ENCODE data around the gene PPP1R13B.
"Not testable (repeated sequence)": the region's sequence is repeated elsewhere in the genome, so short reads cannot be mapped to it uniquely, and the experiment has no call there.

Gene PPP1R13B

DNA sequence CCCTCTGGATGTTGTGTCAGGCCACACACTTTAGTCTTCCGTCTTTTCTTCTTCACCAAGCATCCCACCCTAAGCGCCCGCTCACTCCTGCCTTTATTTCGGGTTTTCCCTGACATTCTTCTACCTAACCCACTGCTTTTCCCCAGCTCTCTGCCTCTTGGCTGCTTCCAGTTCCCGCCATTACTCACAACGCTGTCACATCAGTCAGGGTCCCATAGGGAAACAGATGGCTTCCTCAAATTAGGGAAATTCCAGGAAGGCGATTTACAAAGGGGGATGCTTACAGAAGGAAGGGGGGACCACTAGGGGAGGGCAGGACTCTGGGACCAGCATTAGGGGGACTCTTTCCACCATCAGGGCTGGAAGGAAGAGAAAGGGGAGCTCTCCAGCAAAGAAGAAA lies 9.2 kb upstream of the PPP1R13B start:
- DNase-seq (ENCODE audit: low spot score in 2 of 2): no peak
- Mint-ChIP-seq H3K36me3 (no peaks in the 10 kb centered on the region), H3K4me3 (no peak overlapping the region), H3K4me1 (no peaks in the 10 kb centered on the region), H3K27ac (no peak overlapping the region), H3K9me3 (no peaks in the 10 kb centered on the region)
- ATAC-seq: no peak

DNA sequence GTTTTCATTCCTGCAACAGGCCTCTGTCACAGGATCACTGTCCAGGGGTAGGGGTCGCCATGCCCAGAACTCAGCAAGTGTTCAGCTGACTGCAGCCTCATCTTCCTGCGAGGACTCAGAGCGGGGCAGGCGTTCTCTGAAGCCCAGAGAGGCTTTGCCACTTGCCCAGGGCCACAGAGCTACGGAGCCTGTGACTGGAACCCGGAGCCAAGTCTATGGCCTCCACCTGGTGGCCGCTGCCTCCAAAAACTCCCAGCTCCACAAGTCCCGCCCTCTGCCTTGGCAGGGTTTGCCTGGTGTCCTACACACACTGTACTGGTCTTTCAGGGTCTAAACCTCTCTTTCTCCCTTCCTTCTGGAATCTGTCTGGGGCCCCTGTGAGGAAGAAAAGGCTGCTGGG lies 8.7 kb upstream of the PPP1R13B start:
- H3K27ac Mint-ChIP-seq: peak overlapping the region; percentile 52

GRCh38 chr14:103855734-103856095 lies 8.3 kb upstream of the PPP1R13B start:
- Mint-ChIP-seq H3K36me3 (no peaks in the 10 kb centered on the region), H3K27ac (peak overlapping the region; percentile 52), H3K9me3 (no peaks in the 10 kb centered on the region), H3K4me3 (no peak overlapping the region), H3K4me1 (no peaks in the 10 kb centered on the region)
- ATAC-seq (no peak), DNase-seq (ENCODE audit: low spot score in 2 of 2) (no peak)

More for the DNA sequence above, 8.7 kb upstream of the PPP1R13B start:
- no peaks in the 10 kb centered on the region for H3K4me1 Mint-ChIP-seq
- DNase-seq (ENCODE audit: low spot score in 2 of 2) (no peak), ATAC-seq (no peak)
- H3K36me3 Mint-ChIP-seq: no peaks in the 10 kb centered on the region
- H3K9me3 Mint-ChIP-seq: no peaks in the 10 kb centered on the region
- H3K4me3 Mint-ChIP-seq: no peak overlapping the region

DNA sequence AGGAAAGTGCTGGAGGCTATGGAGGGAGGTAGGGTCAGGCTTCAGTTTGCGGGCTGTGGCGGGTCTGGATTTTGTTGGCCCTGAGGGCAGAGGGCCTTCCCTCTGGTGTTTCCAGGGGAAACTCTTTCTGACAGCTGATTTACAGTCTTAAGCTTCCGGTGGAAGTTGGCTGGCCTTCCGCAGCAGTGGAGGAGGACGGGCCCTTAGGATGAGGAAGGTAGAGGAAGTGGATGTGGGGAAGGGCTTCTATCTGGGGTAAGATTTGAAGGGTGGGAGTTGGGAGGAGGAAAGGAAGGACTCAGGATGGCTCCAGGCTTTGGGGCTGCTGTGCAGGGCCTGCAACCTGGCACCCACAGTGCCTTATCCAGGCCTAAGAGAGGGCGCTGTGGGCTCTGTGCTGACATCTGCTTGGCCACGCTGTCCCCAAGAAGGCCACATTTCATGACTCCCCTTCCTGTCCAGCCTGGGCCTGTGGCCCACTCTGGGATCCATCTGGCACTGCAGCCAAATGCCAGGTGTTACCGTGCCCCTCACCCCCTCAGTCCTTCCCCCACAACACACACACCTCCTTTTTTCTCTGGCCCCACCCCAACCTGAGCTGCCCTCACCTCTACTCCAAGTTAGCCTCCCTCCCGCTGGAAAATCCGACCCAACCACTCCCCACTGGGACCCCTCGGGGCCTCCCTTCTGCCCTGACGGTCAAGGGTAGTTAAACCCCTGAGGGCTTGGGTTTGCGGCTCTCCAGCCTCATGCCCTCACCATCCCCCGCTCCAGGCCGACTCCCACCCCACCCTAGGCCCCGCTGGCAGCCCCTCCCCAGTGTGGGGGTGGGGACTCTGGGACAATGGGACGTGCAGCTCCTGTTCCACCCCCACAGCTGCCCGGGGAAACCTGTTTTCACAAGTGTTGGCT lies 7.7 kb upstream of the PPP1R13B start:
- Mint-ChIP-seq H3K36me3 (no peaks in the 10 kb centered on the region), H3K27ac (peak overlapping the region; percentile 52), H3K4me3 (no peak overlapping the region), H3K4me1 (no peaks in the 10 kb centered on the region), H3K9me3 (no peaks in the 10 kb centered on the region)
- ATAC-seq: no peak
- no peak for DNase-seq (ENCODE audit: low spot score in 2 of 2)

DNA sequence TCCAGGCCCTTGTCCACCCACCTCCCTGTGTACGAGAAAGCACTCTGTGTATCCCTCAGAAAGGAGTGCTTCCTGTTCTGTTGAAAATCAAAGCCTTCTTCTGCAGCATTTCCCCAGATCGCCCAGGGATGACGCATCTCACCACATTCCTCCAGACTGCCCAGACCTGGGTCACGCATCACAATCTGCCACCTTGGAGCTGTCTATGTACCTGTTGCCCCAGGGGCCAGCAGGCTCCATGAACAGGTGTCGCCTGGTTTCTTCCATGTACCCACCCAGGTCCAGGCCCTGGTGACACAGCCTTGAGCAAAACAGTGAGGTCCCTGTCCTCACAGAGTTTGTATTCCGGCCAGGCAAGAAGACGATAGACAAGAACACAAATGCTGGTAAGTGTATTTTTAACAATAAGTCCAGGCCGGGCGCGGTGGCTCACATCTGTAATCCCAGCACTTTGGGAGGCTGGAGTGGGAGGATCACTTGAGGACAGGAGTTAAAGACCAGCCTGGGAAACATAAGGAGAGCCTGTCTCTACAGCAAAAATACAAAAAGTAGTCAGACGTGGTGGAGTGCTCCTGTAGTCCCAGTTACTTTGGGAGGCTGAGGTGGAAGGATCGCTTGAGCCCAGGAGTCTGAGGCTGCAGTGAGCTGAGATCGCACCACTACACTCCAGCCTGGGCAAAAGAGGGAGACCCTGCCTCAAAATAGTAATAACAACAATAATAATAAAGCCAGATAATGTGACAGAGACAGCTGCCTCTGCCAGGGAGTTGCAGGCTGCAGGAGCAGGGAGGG lies 6.8 kb upstream of the PPP1R13B start:
- H3K9me3 Mint-ChIP-seq: no peaks in the 10 kb centered on the region
- no peaks in the 10 kb centered on the region for H3K36me3 Mint-ChIP-seq
- no peaks in the 10 kb centered on the region for H3K4me1 Mint-ChIP-seq
- DNase-seq (ENCODE audit: low spot score in 2 of 2) (no peak), ATAC-seq (no peak)
- H3K27ac Mint-ChIP-seq: peak overlapping the region; percentile 41
- H3K4me3 Mint-ChIP-seq: no peak overlapping the region

DNA sequence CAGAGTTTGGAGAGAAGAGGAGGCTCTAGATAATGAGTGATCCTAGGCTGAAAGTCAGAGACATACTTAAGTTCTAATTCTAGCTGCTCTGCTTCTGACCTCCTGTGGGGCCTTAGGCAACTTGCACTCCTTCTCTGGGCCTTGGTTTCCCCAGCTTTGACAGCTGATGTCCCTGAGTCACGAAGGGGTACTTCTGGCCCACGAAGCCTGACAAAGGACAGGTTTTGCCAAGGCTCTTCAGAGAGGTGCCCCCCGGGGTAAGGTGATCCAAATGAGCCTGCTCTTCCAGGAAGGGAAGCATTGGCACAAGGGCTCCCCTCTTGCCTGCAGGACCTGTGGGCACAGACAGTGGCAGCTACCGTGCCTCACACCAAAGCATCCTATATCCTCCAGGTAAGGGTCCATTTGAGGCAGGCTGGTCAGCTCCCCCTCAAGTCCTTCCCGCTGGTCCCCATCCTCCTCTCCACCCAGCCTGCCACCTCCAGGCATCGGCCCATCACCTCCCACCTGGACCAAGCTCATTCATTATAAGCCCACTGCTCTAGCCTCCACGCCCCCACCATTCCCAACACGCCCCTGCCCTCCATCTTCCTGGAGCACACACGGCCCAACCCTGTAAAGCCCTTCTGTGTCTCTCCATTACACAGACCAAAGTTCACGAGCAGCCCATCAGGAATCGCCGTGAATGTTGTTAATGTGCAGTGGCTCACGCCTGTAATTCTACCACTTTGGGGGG lies 1.9 kb upstream of the PPP1R13B start:
- H3K36me3 Mint-ChIP-seq: no peaks in the 10 kb centered on the region
- H3K27ac Mint-ChIP-seq: peak overlapping the region; percentile 20
- no peak for DNase-seq (ENCODE audit: low spot score in 2 of 2)
- H3K4me1 Mint-ChIP-seq: peaks cover 9% of the 10 kb centered on the region
- peak overlapping the region; percentile 56 for H3K4me3 Mint-ChIP-seq
- no peaks in the 10 kb centered on the region for H3K9me3 Mint-ChIP-seq
- no peak for ATAC-seq

- Mint-ChIP-seq H3K27ac (peak overlapping the region; percentile 20), H3K4me3 (peak overlapping the region; percentile 56), H3K4me1 (peaks cover 9% of the 10 kb centered on the region), H3K9me3 (no peaks in the 10 kb centered on the region), H3K36me3 (peaks cover 7% of the 10 kb centered on the region)
- peak in 1 of 2 donors; percentile 58 for DNase-seq (ENCODE audit: low spot score in 2 of 2)
- ATAC-seq: no peak
Measured at GRCh38 chr14:103848175-103849077, 1.1 kb upstream of the PPP1R13B start.

DNA sequence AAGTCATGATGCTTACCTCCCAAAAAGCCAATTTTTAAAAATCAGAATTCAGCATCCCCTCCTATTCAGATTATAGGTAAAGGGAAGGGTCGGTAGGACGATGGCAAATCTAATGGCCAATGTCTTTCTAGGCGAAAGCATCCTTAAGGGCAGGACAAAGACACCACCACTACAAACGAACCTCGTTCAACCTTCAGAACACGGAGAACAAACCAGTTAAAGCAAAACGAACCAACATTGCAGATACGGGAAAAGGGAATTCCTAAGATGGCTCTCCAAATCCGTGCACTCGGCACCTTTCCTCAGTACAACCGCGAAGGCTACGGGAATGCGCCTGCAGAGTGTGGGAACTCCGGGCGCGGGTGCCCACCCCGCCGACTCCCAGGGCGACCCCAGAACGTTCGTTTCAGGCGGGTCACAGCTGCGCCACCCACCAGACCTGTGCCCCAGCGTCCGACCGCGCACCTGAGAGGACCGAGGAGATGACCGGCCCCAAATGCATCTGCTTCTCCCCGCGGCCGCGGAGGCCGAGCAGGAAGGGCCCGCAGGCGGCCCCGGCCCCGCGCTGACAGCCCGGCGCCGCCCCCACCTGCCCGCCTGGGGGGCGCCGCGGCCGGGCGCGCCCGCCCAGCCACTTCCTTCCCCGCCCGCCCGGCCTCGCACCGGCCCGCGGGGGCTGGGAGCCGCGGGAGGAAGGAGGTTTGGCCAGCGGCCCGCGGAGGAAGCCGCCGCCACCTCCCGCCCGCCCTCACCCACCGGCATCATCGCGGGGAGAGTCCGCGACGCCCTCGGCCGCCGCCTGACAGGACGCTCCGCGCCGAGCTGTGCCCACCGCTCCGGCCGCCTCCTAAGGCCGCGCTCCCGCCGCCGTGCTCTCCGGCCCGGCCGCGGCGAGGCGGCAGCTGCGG lies 578 bp downstream of the PPP1R13B start:
- H3K27ac Mint-ChIP-seq: no peak overlapping the region
- H3K4me3 Mint-ChIP-seq: peak overlapping the region; percentile 72
- DNase-seq (ENCODE audit: low spot score in 2 of 2) (peak in 1 of 2 donors; percentile 58), ATAC-seq (peak; percentile 57)
- H3K36me3 Mint-ChIP-seq: peaks cover 12% of the 10 kb centered on the region
- H3K9me3 Mint-ChIP-seq: no peaks in the 10 kb centered on the region
- H3K4me1 Mint-ChIP-seq: peaks cover 9% of the 10 kb centered on the region

- Mint-ChIP-seq H3K36me3 (peaks cover 12% of the 10 kb centered on the region), H3K4me3 (peak overlapping the region; percentile 72), H3K27ac (no peak overlapping the region), H3K9me3 (no peaks in the 10 kb centered on the region), H3K4me1 (peaks cover 9% of the 10 kb centered on the region)
- no peak for DNase-seq (ENCODE audit: low spot score in 2 of 2)
- no peak for ATAC-seq
Measured at GRCh38 chr14:103846097-103846496, 1.3 kb downstream of the PPP1R13B start.

DNA sequence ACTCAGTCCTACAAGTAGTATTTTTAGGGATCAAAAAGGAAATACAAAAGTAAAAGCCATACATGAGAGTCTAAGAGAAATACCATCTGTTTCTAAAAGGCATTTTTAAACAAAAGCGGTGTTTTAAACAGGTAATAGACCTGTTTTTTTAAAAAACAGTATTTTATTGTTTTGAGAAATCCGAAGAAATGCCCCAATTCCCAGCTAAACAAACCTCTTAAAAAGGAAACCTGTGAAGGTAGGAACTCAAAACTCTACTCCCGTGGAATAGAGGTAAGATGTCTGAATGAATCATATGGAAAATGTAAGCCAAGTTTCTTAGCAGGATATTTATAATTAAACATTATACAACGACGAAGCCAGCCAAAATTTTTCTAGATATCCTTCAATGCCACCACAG lies 2.0 kb downstream of the PPP1R13B start:
- Mint-ChIP-seq H3K36me3 (peaks cover 12% of the 10 kb centered on the region), H3K4me3 (no peak overlapping the region), H3K9me3 (no peaks in the 10 kb centered on the region), H3K27ac (no peak overlapping the region), H3K4me1 (peaks cover 9% of the 10 kb centered on the region)
- ATAC-seq (no peak), DNase-seq (ENCODE audit: low spot score in 2 of 2) (no peak)

DNA sequence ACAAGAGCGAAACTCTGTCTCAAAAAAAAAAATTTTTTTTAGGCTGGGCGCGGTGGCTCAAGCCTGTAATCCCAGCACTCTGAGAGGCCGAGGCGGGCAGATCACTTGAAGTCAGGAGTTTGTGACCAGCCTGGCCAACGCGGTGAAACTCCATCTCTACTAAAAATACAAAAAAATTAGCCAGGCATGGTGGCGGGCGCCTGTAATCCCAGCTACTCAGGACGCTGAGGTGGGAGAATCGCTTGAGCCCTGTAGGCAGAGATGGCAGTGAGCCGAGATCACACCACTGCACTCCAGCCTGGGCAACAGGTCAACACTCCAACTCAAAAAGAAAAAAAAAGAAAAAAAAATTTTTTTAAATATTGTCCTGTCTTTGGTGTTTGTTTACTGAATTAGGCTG lies 6.1 kb downstream of the PPP1R13B start:
- H3K4me1 Mint-ChIP-seq: peaks cover 25% of the 10 kb centered on the region
- not testable (repeated sequence) for DNase-seq (ENCODE audit: low spot score in 2 of 2); H3K4me3 Mint-ChIP-seq; H3K9me3 Mint-ChIP-seq; ATAC-seq; H3K27ac Mint-ChIP-seq
- H3K36me3 Mint-ChIP-seq: peaks cover 12% of the 10 kb centered on the region

GRCh38 chr14:103840014-103840413 lies 7.4 kb downstream of the PPP1R13B start:
- Mint-ChIP-seq H3K4me3 (no peak overlapping the region), H3K36me3 (peaks cover 12% of the 10 kb centered on the region), H3K27ac (no peak overlapping the region), H3K4me1 (peaks cover 20% of the 10 kb centered on the region), H3K9me3 (no peaks in the 10 kb centered on the region)
- no peak for DNase-seq (ENCODE audit: low spot score in 2 of 2)
- ATAC-seq: no peak

- no peak for ATAC-seq
- DNase-seq (ENCODE audit: low spot score in 2 of 2): no peak
- no peak overlapping the region for H3K27ac Mint-ChIP-seq
- H3K4me3 Mint-ChIP-seq: no peak overlapping the region
- H3K9me3 Mint-ChIP-seq: no peaks in the 10 kb centered on the region
- H3K4me1 Mint-ChIP-seq: peaks cover 20% of the 10 kb centered on the region
- peaks cover 12% of the 10 kb centered on the region for H3K36me3 Mint-ChIP-seq
Measured at GRCh38 chr14:103839579-103839978, 7.8 kb downstream of the PPP1R13B start.

- Mint-ChIP-seq H3K9me3 (no peaks in the 10 kb centered on the region), H3K4me1 (peaks cover 30% of the 10 kb centered on the region), H3K4me3 (no peak overlapping the region), H3K36me3 (peaks cover 2% of the 10 kb centered on the region), H3K27ac (no peak overlapping the region)
- ATAC-seq (no peak), DNase-seq (ENCODE audit: low spot score in 2 of 2) (no peak)
Measured at GRCh38 chr14:103838117-103838516, 9.3 kb downstream of the PPP1R13B start.
